Smooth muscle cell (in vitro differentiated cells): Measurements from ENCODE around the gene ELK4. TPM values are rescaled to one million over a fixed set of nuclear protein-coding genes. Genes with fewer than 3 reads are reported as not detected.

Experiments
- DNase-seq: peaks from one replicate; lab custom pipeline; 2025; ENCODE audit not compliant: unreplicated experiment; lab: John Stamatoyannopoulos, UW
- H2AFZ ChIP-seq: fragments of 200-600 bp; sonication (generic); 2 replicates; pipeline ENCODE4 v1.6.0; 2016; ENCODE audit warnings: antibody characterized with exemption, low read depth, mild to moderate bottlenecking
- H3F3A ChIP-seq: fragments of 200-600 bp; sonication (generic); 2 replicates; pipeline ENCODE4 v1.6.0; 2017; ENCODE audit warnings: antibody characterized with exemption, low read depth
- H3K27ac ChIP-seq: fragments of 200-600 bp; sonication (generic); 2 replicates; pipeline ENCODE4 v1.5.1; 2016; ENCODE audit warnings: low read depth, mild to moderate bottlenecking
- H3K27me3 ChIP-seq: fragments of 200-600 bp; sonication (generic); 2 replicates; pipeline ENCODE4 v1.6.1; 2016; ENCODE audit warnings: low read depth, mild to moderate bottlenecking
- H3K36me3 ChIP-seq: fragments of 200-600 bp; sonication (generic); 2 replicates; pipeline ENCODE4 v1.5.1; 2016; ENCODE audit warnings: low read depth
- H3K4me1 ChIP-seq: fragments of 200-600 bp; sonication (generic); 2 replicates; pipeline ENCODE4 v1.5.1; 2016; ENCODE audit warnings: low read depth
- H3K4me2 ChIP-seq: fragments of 200-600 bp; sonication (generic); 2 replicates; pipeline ENCODE4 v1.6.0; 2016; ENCODE audit warnings: mild to moderate bottlenecking
- H3K4me3 ChIP-seq: fragments of 200-600 bp; sonication (generic); 2 replicates; pipeline ENCODE4 v1.5.1; 2016; ENCODE audit warnings: mild to moderate bottlenecking
- H3K79me2 ChIP-seq: fragments of 200-600 bp; sonication (generic); 2 replicates; pipeline ENCODE4 v1.6.0; 2016; ENCODE audit warnings: low read depth, mild to moderate bottlenecking
- H3K9ac ChIP-seq: fragments of 200-600 bp; sonication (generic); 2 replicates; pipeline ENCODE4 v1.6.0; 2016; ENCODE audit warnings: low read depth
- H3K9me3 ChIP-seq: fragments of 200-600 bp; sonication (generic); replicated peaks from 2 replicates; pipeline ENCODE4 v1.5.1; 2016; ENCODE audit warnings: low read depth
- H4K20me1 ChIP-seq: fragments of 200-600 bp; sonication (generic); 2 replicates; pipeline ENCODE4 v1.6.0; 2016; ENCODE audit warnings: low read depth
- WGBS: methylation state at CpG from one replicate; pipeline ENCODE4 v1.1.7; 2016; ENCODE audit warnings: low lambda C conversion rate; 5-methylcytosine and 5-hydroxymethylcytosine counted together
- polyA plus RNA-seq: library from polyadenylated mRNA; unstranded; fragments of >200 nt; fragmentation: Nextera tagmentation; extraction: Ambion mirVana; gene quantifications from 2 replicates; pipeline ENCODE4 v1.2.1, GENCODE V29; 2016
- total RNA-seq: library from RNA; depleted of rRNA; stranded (reverse); fragments of >200 nt; gene quantifications from 2 replicates; pipeline ENCODE4 v1.2.3, GENCODE V29; 2014
- TF ChIP-seq, protein P1 (sequence below): fragments of 200-600 bp; sonication (generic); IDR thresholded peaks from 2 replicates; pipeline ENCODE4 v1.5.1; 2017; ENCODE audit warnings: borderline replicate concordance, mild to moderate bottlenecking, antibody characterized with exemption; ENCODE audit not compliant: insufficient read depth, poor library complexity, severe bottlenecking

Gene ELK4
- total and polyA plus RNA-seq, 2 experiments from 2014 or later, result 3.7 to 15.5 TPM

- no peak for DNase-seq
- Histone ChIP-seq H3F3A (no peaks in the 10 kb centered on the region), H3K27me3 (no peaks in the 10 kb centered on the region), H3K9me3 (no peaks in the 10 kb centered on the region), H3K79me2 (no peaks in the 10 kb centered on the region), H3K36me3 (no peaks in the 10 kb centered on the region), H3K27ac (no peak overlapping the region), H2AFZ (no peak overlapping the region), H3K4me2 (no peak overlapping the region), H3K4me1 (no peaks in the 10 kb centered on the region), H3K9ac (no peak overlapping the region), H3K4me3 (no peak overlapping the region), H4K20me1 (no peaks in the 10 kb centered on the region)
- TF ChIP-seq, protein P1, sequence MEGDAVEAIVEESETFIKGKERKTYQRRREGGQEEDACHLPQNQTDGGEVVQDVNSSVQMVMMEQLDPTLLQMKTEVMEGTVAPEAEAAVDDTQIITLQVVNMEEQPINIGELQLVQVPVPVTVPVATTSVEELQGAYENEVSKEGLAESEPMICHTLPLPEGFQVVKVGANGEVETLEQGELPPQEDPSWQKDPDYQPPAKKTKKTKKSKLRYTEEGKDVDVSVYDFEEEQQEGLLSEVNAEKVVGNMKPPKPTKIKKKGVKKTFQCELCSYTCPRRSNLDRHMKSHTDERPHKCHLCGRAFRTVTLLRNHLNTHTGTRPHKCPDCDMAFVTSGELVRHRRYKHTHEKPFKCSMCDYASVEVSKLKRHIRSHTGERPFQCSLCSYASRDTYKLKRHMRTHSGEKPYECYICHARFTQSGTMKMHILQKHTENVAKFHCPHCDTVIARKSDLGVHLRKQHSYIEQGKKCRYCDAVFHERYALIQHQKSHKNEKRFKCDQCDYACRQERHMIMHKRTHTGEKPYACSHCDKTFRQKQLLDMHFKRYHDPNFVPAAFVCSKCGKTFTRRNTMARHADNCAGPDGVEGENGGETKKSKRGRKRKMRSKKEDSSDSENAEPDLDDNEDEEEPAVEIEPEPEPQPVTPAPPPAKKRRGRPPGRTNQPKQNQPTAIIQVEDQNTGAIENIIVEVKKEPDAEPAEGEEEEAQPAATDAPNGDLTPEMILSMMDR, result no peak
- WGBS, result 90% methylated on average over 8 of the region's 8 CpGs
Measured at GRCh38 chr1:205645519-205645918, 13.7 kb upstream of the ELK4 start.

GRCh38 chr1:205642679-205643307, 11.0 kb upstream of the ELK4 start:
- H3K4me1 ChIP-seq, result no peaks in the 10 kb centered on the region
- DNase-seq, result no peak
- H3K4me2 ChIP-seq, result no peak overlapping the region
- no peaks in the 10 kb centered on the region for H3F3A ChIP-seq
- no peak overlapping the region for H3K9ac ChIP-seq
- no peak overlapping the region for H3K4me3 ChIP-seq
- no peaks in the 10 kb centered on the region for H3K9me3 ChIP-seq
- H4K20me1 ChIP-seq, result no peaks in the 10 kb centered on the region
- H3K79me2 ChIP-seq, result no peaks in the 10 kb centered on the region
- no peaks in the 10 kb centered on the region for H3K27me3 ChIP-seq
- no peak overlapping the region for H3K27ac ChIP-seq
- H2AFZ ChIP-seq, result no peak overlapping the region
- 97% methylated on average over 2 of the region's 2 CpGs for WGBS
- TF ChIP-seq, protein P1, result no peak
- H3K36me3 ChIP-seq, result no peaks in the 10 kb centered on the region

- WGBS, result 85% methylated on average over 1 of the region's 1 CpG
- no peak overlapping the region for H2AFZ ChIP-seq
Measured at GRCh38 chr1:205639567-205639966, 7.8 kb upstream of the ELK4 start.

More at GRCh38 chr1:205639567-205639966, 7.8 kb upstream of the ELK4 start:
- no peak for DNase-seq
- TF ChIP-seq, protein P1, result no peak
- Histone ChIP-seq H3K9me3 (no peaks in the 10 kb centered on the region), H3K79me2 (no peaks in the 10 kb centered on the region), H4K20me1 (no peaks in the 10 kb centered on the region), H3K27ac (no peak overlapping the region), H3F3A (no peaks in the 10 kb centered on the region), H3K4me2 (no peak overlapping the region), H3K9ac (no peak overlapping the region), H3K4me3 (no peak overlapping the region), H3K27me3 (no peaks in the 10 kb centered on the region), H3K36me3 (no peaks in the 10 kb centered on the region), H3K4me1 (no peaks in the 10 kb centered on the region)
